Astrocyte (in vitro differentiated cells and primary cell): Measurements from ENCODE around the gene NDFIP1.

Source experiments
- CTCF ChIP-seq: IDR thresholded peaks from 2 replicates; pipeline ENCODE4 v1.5.1; 2011; ENCODE audit warnings: low read depth, mild to moderate bottlenecking, inconsistent platforms, low read length, moderate library complexity; ENCODE audit not compliant: insufficient read depth
- EZH2 ChIP-seq: IDR thresholded peaks from 2 replicates; pipeline ENCODE4 v1.6.1; 2012; ENCODE audit warnings: mild to moderate bottlenecking, low read length, inconsistent platforms; ENCODE audit not compliant: insufficient read depth

- TF ChIP-seq CTCF (no peak), EZH2 (no peak)
Observed at GRCh38 chr5:142091012-142091411, 17.6 kb upstream of the NDFIP1 start.
